B cell (primary cell): ENCODE data around the gene CDK11A. TPM values are rescaled to one million over a fixed set of nuclear protein-coding genes. Genes with fewer than 3 reads are reported as not detected.

Source experiments
- ATAC-seq: fragments of 200-7000 bp; cut with Tn5 transposase; one replicate; pipeline ENCODE4 v1.10.0; 2021; ENCODE audit warnings: low read depth, mild to moderate bottlenecking, moderate number of reproducible peaks, moderate library complexity
- CTCF ChIA-PET: fragments of 350-600 bp; sonication (Branson Sonifier 250); formaldehyde crosslinking; loops from one replicate; lab custom pipeline; 2021; ENCODE audit warnings: antibody characterized with exemption, inconsistent platforms; lab: Charles Lee
- POLR2A ChIA-PET: fragments of 350-600 bp; sonication (Branson Sonifier 250); formaldehyde crosslinking; loops from one replicate; lab custom pipeline; 2021; ENCODE audit warnings: antibody characterized with exemption; lab: Charles Lee
- DNase-seq: peaks from one replicate; pipeline ENCODE4 v3.0.0; 2013
- H2AFZ ChIP-seq: 2 replicates; pipeline ENCODE4 v1.6.1; 2012; ENCODE audit warnings: mild to moderate bottlenecking, low read depth, low read length; ENCODE audit not compliant: insufficient read depth, poor library complexity, severe bottlenecking
- H3K27ac ChIP-seq, 2 donors: 1 replicate in 1 of 2; 2 replicates in 1 of 2; pipeline ENCODE4 v1.5.1; 2012 to 2013; ENCODE audit warnings: low read length in 2 of 2, mild to moderate bottlenecking in 2 of 2, moderate library complexity in 1 of 2
- H3K27me3 ChIP-seq, 4 experiments: fragments of 200-600 bp in 1 of 4; sonication (generic) in 1 of 4; replicated peaks in 1 of 4; 1 replicate in 2 of 4; 2 replicates in 2 of 4; pipeline versions ENCODE4 v1.6.1 to v1.7.0; 2013 to 2016; ENCODE audit warnings: low read length in 3 of 4, mild to moderate bottlenecking in 2 of 4, mixed read lengths in 1 of 4, moderate library complexity in 1 of 4; ENCODE audit not compliant: insufficient read depth in 4 of 4, control insufficient read depth in 3 of 4; ENCODE audit errors: control extremely low read depth in 1 of 4
- H3K36me3 ChIP-seq, 2 experiments: replicated peaks in 1 of 2; 1 replicate in 1 of 2; 2 replicates in 1 of 2; pipeline versions ENCODE4 v1.6.1 to v1.7.1; 2013; ENCODE audit warnings: low read length in 1 of 2; ENCODE audit not compliant: insufficient read depth in 2 of 2, control insufficient read depth in 1 of 2; ENCODE audit errors: control extremely low read depth in 1 of 2, extremely low read depth in 1 of 2
- H3K4me1 ChIP-seq, 2 donors: fragments of 200-600 bp in 1 of 2; sonication (generic) in 1 of 2; 1 replicate in 1 of 2; 2 replicates in 1 of 2; pipeline versions ENCODE4 v1.5.1 to v1.6.1; 2013 to 2017; ENCODE audit warnings: low read length in 2 of 2; ENCODE audit not compliant: control insufficient read depth in 2 of 2, insufficient read depth in 2 of 2
- H3K4me2 ChIP-seq: replicated peaks from 2 replicates; pipeline ENCODE3; 2012; ENCODE audit warnings: mild to moderate bottlenecking, low read depth, low read length; ENCODE audit not compliant: poor library complexity, severe bottlenecking
- H3K4me3 ChIP-seq, 5 experiments: fragments of 200-600 bp in 1 of 5; sonication (generic) in 1 of 5; 1 replicate in 3 of 5; 2 replicates in 2 of 5; pipeline versions ENCODE4 v1.5.1 to v1.7.0; 2011 to 2016; ENCODE audit warnings: low read length in 4 of 5, mild to moderate bottlenecking in 4 of 5, low read depth in 2 of 5, control low read depth in 1 of 5, moderate library complexity in 1 of 5; ENCODE audit not compliant: insufficient read depth in 1 of 5; ENCODE audit errors: control extremely low read depth in 1 of 5, extremely low read depth in 1 of 5
- H3K79me2 ChIP-seq: fragments of 200-600 bp; sonication (generic); one replicate; pipeline ENCODE4 v1.6.0; 2016; ENCODE audit warnings: low read length; ENCODE audit not compliant: control insufficient read depth, insufficient read depth
- H3K9ac ChIP-seq: fragments of 200-600 bp; sonication (generic); 2 replicates; pipeline ENCODE4 v1.6.1; 2017; ENCODE audit warnings: mild to moderate bottlenecking, low read length, moderate library complexity
- H3K9me3 ChIP-seq, 3 donors: one replicate each; pipeline versions ENCODE4 v1.6.1 to v1.7.1; 2013; ENCODE audit warnings: low read length in 2 of 3; ENCODE audit not compliant: control insufficient read depth in 2 of 3, insufficient read depth in 1 of 3; ENCODE audit errors: control extremely low read depth in 1 of 3
- H4K20me1 ChIP-seq: 2 replicates; pipeline ENCODE4 v1.6.0; 2012; ENCODE audit warnings: mild to moderate bottlenecking, low read length; ENCODE audit not compliant: insufficient read depth, control insufficient read depth, poor library complexity, severe bottlenecking
- H3K27ac Mint-ChIP-seq: one replicate; pipeline ENCODE4 v1.8.0; 2021; ENCODE audit warnings: mixed read lengths
- H3K27me3 Mint-ChIP-seq: one replicate; pipeline ENCODE4 v1.8.0; 2021; ENCODE audit warnings: mixed read lengths
- H3K4me1 Mint-ChIP-seq: one replicate; pipeline ENCODE4 v1.8.0; 2021; ENCODE audit warnings: mixed read lengths
- H3K4me3 Mint-ChIP-seq: one replicate; pipeline ENCODE4 v1.8.0; 2021; ENCODE audit warnings: mixed read lengths
- H3K9me3 Mint-ChIP-seq: one replicate; pipeline ENCODE4 v1.8.0; 2022; ENCODE audit warnings: mixed read lengths; ENCODE audit not compliant: insufficient read depth
- CTCF ChIP-seq: fragments of 200-600 bp; IDR thresholded peaks from one replicate; pipeline ENCODE4 v1.8.0; 2022; ENCODE audit warnings: antibody characterized with exemption, mild to moderate bottlenecking
- EZH2 ChIP-seq: IDR thresholded peaks from 2 replicates; pipeline ENCODE4 v1.6.1; 2012; ENCODE audit warnings: borderline replicate concordance, low read depth, mild to moderate bottlenecking, moderate library complexity, low read length; ENCODE audit not compliant: insufficient read depth, poor library complexity, severe bottlenecking
- WGBS: methylation state at CpG from one replicate; pipeline ENCODE4 v1.1.5; 2013; ENCODE audit warnings: missing lambda C conversion rate; ENCODE audit not compliant: insufficient coverage; 5-methylcytosine and 5-hydroxymethylcytosine counted together
- intact Hi-C: fragments of 100-400 bp; cut with micrococcal nuclease; formaldehyde crosslinking; loops from one replicate; pipeline ENCODE4 v1.10.0; 2022
- polyA plus RNA-seq: library from polyadenylated mRNA; depleted of rRNA; stranded (reverse); fragments of >200 nt; gene quantifications from 2 replicates; pipeline ENCODE4 v1.2.3, GENCODE V29; 2012
- total RNA-seq, 2 donors: library from RNA; stranded (reverse); fragments of 120-200 nt in 1 of 2; gene quantifications; 1 replicate in 1 of 2; 2 replicates in 1 of 2; pipeline versions ENCODE4 v1.2.3 to v1.2.4, GENCODE V29; 2013 to 2022

The CDK11A gene
- total and polyA plus RNA-seq, 2 donors (not counting 1 experiment from before 2014, with no cell fraction given): 82.1 to 138 TPM

DNA sequence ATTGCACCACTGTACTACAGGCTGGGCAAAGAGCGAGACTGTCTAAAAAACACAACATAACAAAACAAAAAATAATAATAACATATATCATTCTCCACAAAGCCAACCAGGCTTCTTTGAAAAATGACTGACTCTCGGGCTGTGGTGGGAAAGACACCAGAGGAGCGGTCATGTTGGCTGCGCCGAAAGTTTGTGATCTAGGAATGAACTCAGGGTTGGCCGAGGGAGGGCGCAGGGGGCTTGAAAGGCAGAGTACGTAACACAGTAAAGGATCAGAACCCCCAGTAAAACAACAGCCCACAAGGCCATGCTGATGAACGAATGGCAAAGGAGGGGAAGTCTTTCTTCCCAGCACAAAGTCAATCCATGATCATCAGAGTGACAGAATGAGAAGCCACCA is 36.3 kb downstream of the CDK11A start:
- TF ChIP-seq EZH2 (no peak), CTCF (no peak)
- H3K9ac ChIP-seq: no peak overlapping the region
- Mint-ChIP-seq H3K27ac (no peak overlapping the region), H3K27me3 (no peaks in the 10 kb centered on the region), H3K4me3 (no peak overlapping the region), H3K9me3 (no peaks in the 10 kb centered on the region), H3K4me1 (peaks cover 18% of the 10 kb centered on the region)
- H3K27ac ChIP-seq: no peak overlapping the region
- CTCF ChIA-PET: no interaction called here
- 97% methylated on average over 8 of the region's 9 CpGs for WGBS
- H3K36me3 ChIP-seq: peaks cover 0 to 14% of the 10 kb centered on the region in 2 experiments
- no peaks in the 10 kb centered on the region for H3K4me1 ChIP-seq
- POLR2A ChIA-PET: no interaction called here
- intact Hi-C loops: loop anchor here (2.0 kb wide), 1 partner anchor 55 kb away; no protein-coding TSS in a partner anchor
- H4K20me1 ChIP-seq: peaks cover 32% of the 10 kb centered on the region
- no peak overlapping the region for H3K4me3 ChIP-seq
- no peak overlapping the region for H2AFZ ChIP-seq
- H3K4me2 ChIP-seq: no peak overlapping the region
- DNase-seq (no peak), ATAC-seq (no peak)
- no peaks in the 10 kb centered on the region for H3K9me3 ChIP-seq
- peaks cover 58% of the 10 kb centered on the region for H3K79me2 ChIP-seq
- no peaks in the 10 kb centered on the region for H3K27me3 ChIP-seq

DNA sequence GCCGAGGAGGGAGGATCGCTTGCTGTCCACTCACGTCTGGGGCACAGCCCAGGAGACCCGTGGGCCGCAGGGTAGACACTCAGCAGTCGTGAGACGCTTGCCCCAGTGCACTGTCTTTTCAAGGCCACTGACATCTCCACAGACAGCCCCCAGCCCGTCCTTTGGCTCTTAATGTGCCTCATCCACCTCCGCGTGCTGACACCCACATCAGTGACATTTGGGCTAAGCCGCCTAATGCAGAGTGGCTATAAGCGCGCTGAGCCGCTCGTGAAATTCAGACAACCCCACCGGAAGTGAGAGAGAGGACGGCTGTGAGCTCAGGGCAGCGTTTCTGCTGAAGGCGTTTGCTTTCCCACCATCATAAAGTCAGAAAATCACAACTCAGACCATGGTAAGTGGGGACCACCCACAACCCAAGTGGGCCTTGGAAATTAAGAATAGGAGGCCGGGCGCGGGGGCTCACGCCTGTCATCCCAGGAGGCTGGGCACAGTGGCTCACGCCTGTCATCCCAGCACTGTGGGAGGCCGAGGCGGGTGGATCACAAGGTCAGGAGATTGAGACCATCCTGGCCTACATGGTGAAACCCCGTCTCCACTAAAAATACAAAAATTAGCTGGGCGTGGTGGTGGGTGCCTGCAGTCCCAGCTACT is 40.0 kb downstream of the CDK11A start:
- Histone ChIP-seq H3K4me3 (no peak overlapping the region), H3K79me2 (peaks cover 85% of the 10 kb centered on the region), H4K20me1 (peaks cover 46% of the 10 kb centered on the region), H3K4me2 (no peak overlapping the region), H3K36me3 (peaks cover 0 to 24% of the 10 kb centered on the region in 2 experiments), H2AFZ (no peak overlapping the region), H3K9me3 (no peaks in the 10 kb centered on the region), H3K27me3 (no peaks in the 10 kb centered on the region), H3K9ac (no peak overlapping the region), H3K27ac (no peak overlapping the region), H3K4me1 (peaks cover 0 to 1% of the 10 kb centered on the region in 2 donors)
- Mint-ChIP-seq H3K27ac (no peak overlapping the region), H3K4me3 (no peak overlapping the region), H3K27me3 (no peaks in the 10 kb centered on the region), H3K4me1 (peaks cover 22% of the 10 kb centered on the region), H3K9me3 (no peaks in the 10 kb centered on the region)
- ATAC-seq (no peak), DNase-seq (no peak)
- intact Hi-C loops: no loop called here
- WGBS: 98% methylated on average over 27 of the region's 28 CpGs
- ChIA-PET CTCF (interaction anchor here (0.6 kb wide), 1 partner anchor 30 kb away, joined by 3 read pairs; no protein-coding TSS in a partner anchor), POLR2A (no interaction called here)
- TF ChIP-seq CTCF (no peak), EZH2 (no peak)
